Measurements from ENCODE around the gene HOXB3. TPM values are rescaled to one million over a fixed set of nuclear protein-coding genes. Genes with fewer than 3 reads are reported as not detected.

The HOXB3 gene
- polyA plus RNA-seq, 3 donors = 2.6 to 10.2 (median 9.6) TPM

- H3K27ac ChIP-seq (ENCODE audit: low read depth, low read length) = no peak within 1 kb of the TSS
- 11 to 31% (median 22%) methylated on average over 39 to 41 of the region's 41 CpGs for WGBS, 3 donors
These were observed 25.3 kb upstream of the HOXB3 start, which contains the start of gene HOXB8 for GRCh38 chr17:48615047-48615962. HOXB8 (minus strand) TSS chr17:48615292; CDS start chr17:48614704, 588 bp downstream.

- WGBS, 3 donors = 6 to 14% (median 6%) methylated on average over 54 to 55 of the region's 55 CpGs
These were observed 24.0 kb upstream of the HOXB3 start for GRCh38 chr17:48613862-48614694.

GRCh38 chr17:48612854-48613691 lies 23.0 kb upstream of the HOXB3 start:
- no peak overlapping the region for H3K27ac ChIP-seq (ENCODE audit: low read depth, low read length)
- WGBS, 3 donors = 1 to 2% (median 2%) methylated on average over 49 to 67 of the region's 67 CpGs

More at GRCh38 chr17:48613862-48614694, 24.0 kb upstream of the HOXB3 start:
- H3K27ac ChIP-seq (ENCODE audit: low read depth, low read length) = no peak overlapping the region

- H3K27ac ChIP-seq (ENCODE audit: low read depth, low read length) = no peak overlapping the region
- WGBS, 3 donors = 2 to 6% (median 5%) methylated on average over 15 of the region's 15 CpGs
These were observed 22.4 kb upstream of the HOXB3 start for GRCh38 chr17:48612456-48612853.

- no peak overlapping the region for H3K27ac ChIP-seq (ENCODE audit: low read depth, low read length)
- 6 to 11% (median 6%) methylated on average over 34 to 36 of the region's 36 CpGs for WGBS, 3 donors
These were observed 21.8 kb upstream of the HOXB3 start for GRCh38 chr17:48611681-48612455.

GRCh38 chr17:48611213-48611612 lies 21.2 kb upstream of the HOXB3 start:
- no peak overlapping the region for H3K27ac ChIP-seq (ENCODE audit: low read depth, low read length)

GRCh38 chr17:48610282-48611211 lies 20.5 kb upstream of the HOXB3 start, which contains the start of gene HOXB7:
HOXB7 (minus strand) TSS chr17:48611017; CDS start chr17:48610918, 99 bp downstream.
- 1 to 2% (median 1%) methylated on average over 76 to 79 of the region's 79 CpGs for WGBS, 3 donors
- H3K27ac ChIP-seq (ENCODE audit: low read depth, low read length) = no peak within 1 kb of the TSS

More at GRCh38 chr17:48611213-48611612, 21.2 kb upstream of the HOXB3 start:
- 1 to 9% (median 2%) methylated on average over 22 of the region's 22 CpGs for WGBS, 3 donors

- WGBS, 3 donors = 3 to 11% (median 8%) methylated on average over 14 to 15 of the region's 15 CpGs
- H3K27ac ChIP-seq (ENCODE audit: low read depth, low read length) = no peak overlapping the region
These were observed 19.8 kb upstream of the HOXB3 start for GRCh38 chr17:48609759-48610281.

- no peak overlapping the region for H3K27ac ChIP-seq (ENCODE audit: low read depth, low read length)
These were observed 19.0 kb upstream of the HOXB3 start for GRCh38 chr17:48609033-48609432.

- WGBS, 3 donors = 72 to 94% (median 91%) methylated on average over 1 of the region's 1 CpG
- H3K27ac ChIP-seq (ENCODE audit: low read depth, low read length) = no peak overlapping the region
These were observed 18.4 kb upstream of the HOXB3 start for GRCh38 chr17:48608494-48608834.

- H3K27ac ChIP-seq (ENCODE audit: low read depth, low read length) = no peak overlapping the region
- 54 to 89% (median 84%) methylated on average over 9 of the region's 9 CpGs for WGBS, 3 donors
These were observed 17.0 kb upstream of the HOXB3 start for GRCh38 chr17:48606892-48607614.

- WGBS, 3 donors = 32 to 73% (median 73%) methylated on average over 41 of the region's 41 CpGs
These were observed 16.2 kb upstream of the HOXB3 start for GRCh38 chr17:48605991-48606891.

GRCh38 chr17:48605409-48605919 lies 15.4 kb upstream of the HOXB3 start:
- no peak overlapping the region for H3K27ac ChIP-seq (ENCODE audit: low read depth, low read length)
- 27 to 65% (median 55%) methylated on average over 10 of the region's 10 CpGs for WGBS, 3 donors

More at GRCh38 chr17:48605991-48606891, 16.2 kb upstream of the HOXB3 start:
- H3K27ac ChIP-seq (ENCODE audit: low read depth, low read length) = no peak overlapping the region

- no peak within 1 kb of the TSS for H3K27ac ChIP-seq (ENCODE audit: low read depth, low read length)
- 11 to 29% (median 15%) methylated on average over 16 of the region's 16 CpGs for WGBS, 3 donors
These were observed 14.8 kb upstream of the HOXB3 start, which contains the start of gene HOXB6 for GRCh38 chr17:48604770-48605329. HOXB6 (minus strand) TSS chr17:48604986; CDS start chr17:48598150, 6,836 bp downstream.
